IMR-90 (cell line): ENCODE measurements around the gene DCDC1. TPM values are rescaled to one million over a fixed set of nuclear protein-coding genes. Genes with fewer than 3 reads are reported as not detected.

Experiments
- ATAC-seq: fragments of 200-7000 bp; cut with Tn5 transposase; 2 replicates; pipeline ENCODE4 v1.9.1; 2020; ENCODE audit warnings: low read depth, mild to moderate bottlenecking, moderate library complexity
- BruUV-seq: library from RNA; stranded (reverse); fragments of 400-500 nt; replicated peaks from 2 replicates; lab custom pipeline; 2021; lab: Mats Ljungman, UMichigan
- CTCF ChIA-PET: fragments of 300-600 bp; formaldehyde crosslinking; extraction: SDS; loops from one replicate; lab custom pipeline; 2021; ENCODE audit warnings: antibody characterized with exemption; lab: Yijun Ruan, JAX
- POLR2A ChIA-PET: fragments of 300-600 bp; sonication (Branson Sonifier 250); formaldehyde crosslinking; loops from one replicate; lab custom pipeline; 2022; ENCODE audit warnings: antibody characterized with exemption; ENCODE audit not compliant: unreplicated experiment; lab: Charles Lee
- DNase-seq: peaks from one replicate; pipeline ENCODE4 v3.0.0; 2013
- H2AFZ ChIP-seq: replicated peaks from 2 replicates; pipeline ENCODE3; 2013; ENCODE audit warnings: low read length, mild to moderate bottlenecking; ENCODE audit not compliant: poor library complexity
- H2AK5ac ChIP-seq: 2 replicates; pipeline ENCODE4 v1.6.1; 2013; ENCODE audit warnings: low read depth, low read length, inconsistent platforms
- H2AK9ac ChIP-seq: replicated peaks from 2 replicates; pipeline ENCODE3; 2013; ENCODE audit warnings: mild to moderate bottlenecking, low read depth, low read length, moderate library complexity; ENCODE audit not compliant: poor library complexity
- H2BK120ac ChIP-seq: 2 replicates; pipeline ENCODE4 v1.6.1; 2013; ENCODE audit warnings: low read depth, low read length, inconsistent platforms
- H2BK15ac ChIP-seq: 3 replicates; pipeline ENCODE4 v1.6.1; 2013; ENCODE audit warnings: low read depth, low read length, inconsistent platforms
- H2BK20ac ChIP-seq: 2 replicates; pipeline ENCODE4 v1.6.1; 2013; ENCODE audit warnings: low read depth, mild to moderate bottlenecking, inconsistent platforms, low read length, moderate library complexity
- H2BK5ac ChIP-seq: 2 replicates; pipeline ENCODE4 v1.6.1; 2013; ENCODE audit warnings: mild to moderate bottlenecking, low read depth, low read length, inconsistent platforms; ENCODE audit not compliant: poor library complexity, severe bottlenecking
- H3K14ac ChIP-seq: replicated peaks from 2 replicates; pipeline ENCODE4 v1.6.1; 2013; ENCODE audit warnings: low read depth, low read length, inconsistent platforms
- H3K18ac ChIP-seq: 2 replicates; pipeline ENCODE4 v1.6.1; 2013; ENCODE audit warnings: low read depth, low read length, control low read depth
- H3K23ac ChIP-seq: 2 replicates; pipeline ENCODE4 v1.6.1; 2013; ENCODE audit warnings: low read depth, low read length, inconsistent platforms
- H3K27ac ChIP-seq: 2 replicates; pipeline ENCODE4 v1.5.1; 2013; ENCODE audit warnings: mild to moderate bottlenecking, control low read depth, low read length; ENCODE audit not compliant: insufficient read depth
- H3K27me3 ChIP-seq: 2 replicates; pipeline ENCODE4 v1.6.1; 2013; ENCODE audit warnings: low read length; ENCODE audit not compliant: control insufficient read depth, insufficient read depth
- H3K36me3 ChIP-seq: 2 replicates; pipeline ENCODE4 v1.6.1; 2013; ENCODE audit warnings: low read length, mixed read lengths; ENCODE audit not compliant: control insufficient read depth, insufficient read depth
- H3K4ac ChIP-seq: 2 replicates; pipeline ENCODE4 v1.6.1; 2013; ENCODE audit warnings: low read depth, low read length, inconsistent platforms
- H3K4me1 ChIP-seq: 2 replicates; pipeline ENCODE4 v1.6.1; 2013; ENCODE audit warnings: low read length, mixed read lengths; ENCODE audit not compliant: control insufficient read depth, insufficient read depth
- H3K4me2 ChIP-seq: 2 replicates; pipeline ENCODE4 v1.6.1; 2013; ENCODE audit warnings: low read depth, mild to moderate bottlenecking, control low read depth, low read length, moderate library complexity
- H3K4me3 ChIP-seq: 2 replicates; pipeline ENCODE4 v1.5.1; 2013; ENCODE audit warnings: low read depth, mild to moderate bottlenecking, control low read depth, low read length, moderate library complexity; ENCODE audit not compliant: insufficient read depth
- H3K56ac ChIP-seq: 2 replicates; pipeline ENCODE4 v1.6.1; 2013; ENCODE audit warnings: low read length, inconsistent platforms; ENCODE audit not compliant: insufficient read depth; ENCODE audit errors: extremely low read depth
- H3K79me1 ChIP-seq, 2 experiments: 2 replicates each; pipeline ENCODE4 v1.6.1; 2013; ENCODE audit warnings: low read length in 2 of 2, inconsistent platforms in 1 of 2, low read depth in 1 of 2
- H3K9ac ChIP-seq: 2 replicates; pipeline ENCODE4 v1.6.1; 2013; ENCODE audit warnings: low read depth, low read length, control low read depth
- H3K9me1 ChIP-seq: 2 replicates; pipeline ENCODE4 v1.6.1; 2013; ENCODE audit warnings: low read length, inconsistent platforms; ENCODE audit not compliant: insufficient read depth
- H3K9me3 ChIP-seq: 2 replicates; pipeline ENCODE4 v1.6.1; 2013; ENCODE audit warnings: low read length; ENCODE audit not compliant: control insufficient read depth, insufficient read depth
- H4K20me1 ChIP-seq: 2 replicates; pipeline ENCODE4 v1.6.1; 2013; ENCODE audit warnings: low read length, inconsistent platforms; ENCODE audit not compliant: insufficient read depth
- H4K5ac ChIP-seq: 2 replicates; pipeline ENCODE4 v1.6.1; 2013; ENCODE audit warnings: mild to moderate bottlenecking, low read depth, low read length, control low read depth
- H4K8ac ChIP-seq, 2 experiments: 2 replicates each; pipeline ENCODE4 v1.6.1; 2013; ENCODE audit warnings: low read depth in 2 of 2, low read length in 2 of 2, control low read depth in 1 of 2, inconsistent platforms in 1 of 2
- H4K91ac ChIP-seq: 2 replicates; pipeline ENCODE4 v1.6.1; 2013; ENCODE audit warnings: low read depth, low read length, inconsistent platforms; ENCODE audit not compliant: insufficient read depth
- CHD1 ChIP-seq: IDR thresholded peaks from 2 replicates; pipeline ENCODE4 v1.6.1; 2012; ENCODE audit warnings: low read depth, low read length, improper control_type of control experiment
- RAD21 ChIP-seq: IDR thresholded peaks from 2 replicates; pipeline ENCODE4 v1.6.1; 2012; ENCODE audit warnings: low read length, improper control_type of control experiment
- SMC3 ChIP-seq: fragments of 150-350 bp; IDR thresholded peaks from 2 replicates; pipeline ENCODE4 v1.6.1; 2016; ENCODE audit warnings: low read depth, mild to moderate bottlenecking, antibody characterized with exemption, low read length, moderate library complexity
- WGBS, 2 experiments: methylation state at CpG; one replicate each; pipeline versions ENCODE4 v1.1.5 to v1.1.7; 2013; ENCODE audit warnings: missing lambda C conversion rate in 2 of 2; ENCODE audit not compliant: insufficient read length in 1 of 2; ENCODE audit errors: extremely low coverage in 2 of 2; 5-methylcytosine and 5-hydroxymethylcytosine counted together
- dilution Hi-C: fragments of 300-500 bp; cut with HindIII; formaldehyde crosslinking; loops from one replicate; pipeline ENCODE4 v1.14.3; 2018; ENCODE audit warnings: low sequenced_read_pairs; ENCODE audit not compliant: unreplicated experiment
- in situ Hi-C: fragments of 300-500 bp; cut with MboI; formaldehyde crosslinking; loops from 3 replicates; pipeline ENCODE4 v1.14.3; 2019; ENCODE audit warnings: low sequenced_read_pairs, inconsistent platforms, mixed read lengths
- intact Hi-C: fragments of 100-400 bp; cut with micrococcal nuclease; formaldehyde crosslinking; loops from 2 replicates; pipeline ENCODE4 v1.10.0; 2022
- polyA plus RNA-seq, 3 experiments: library from polyadenylated mRNA; depleted of rRNA; stranded (reverse); fragments of >200 nt; gene quantifications; 2 replicates each; pipeline ENCODE4 v1.2.3, GENCODE V29; 2012; ENCODE audit warnings: low replicate concordance in 1 of 3
- total RNA-seq: library from RNA; depleted of rRNA; stranded (reverse); fragments of >200 nt; gene quantifications from 2 replicates; pipeline ENCODE4 v1.2.3, GENCODE V29; 2012
- TF ChIP-seq, protein P1 (sequence below): conservative IDR thresholded peaks from 2 replicates; pipeline ENCODE4 v1.5.1; 2012; ENCODE audit warnings: mild to moderate bottlenecking, low read depth, low read length, improper control_type of control experiment

DCDC1 gene
- total and polyA plus RNA-seq, 2 of the 4 experiments (the other 2 are of a cell fraction): not detected

DNA sequence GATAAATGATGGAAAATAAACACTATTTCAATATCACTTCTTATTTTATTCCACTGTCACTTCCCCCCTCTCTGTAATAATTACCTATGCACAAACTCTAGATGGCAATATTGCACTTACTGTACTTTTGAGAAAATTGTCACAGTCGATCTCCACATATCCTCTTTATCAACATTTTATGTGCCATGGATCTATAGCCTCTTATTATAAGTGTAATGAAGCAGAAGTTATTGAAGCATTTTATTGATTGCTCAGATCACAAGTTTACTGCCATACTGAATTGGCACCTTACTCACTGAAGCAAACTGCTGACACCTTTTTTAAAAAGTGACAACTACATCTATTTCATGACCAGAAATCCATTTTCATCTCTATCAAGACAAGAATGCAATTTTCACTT lies 133.4 kb downstream of the DCDC1 start:
- Histone ChIP-seq H3K9me3 (no peaks in the 10 kb centered on the region), H3K14ac (no peak overlapping the region), H3K4ac (no peak overlapping the region), H2BK20ac (no peak overlapping the region), H3K4me1 (no peaks in the 10 kb centered on the region), H3K4me3 (no peak overlapping the region), H3K79me1 (no peaks in the 10 kb centered on the region), H3K36me3 (no peaks in the 10 kb centered on the region), H2AFZ (no peak overlapping the region), H3K23ac (no peak overlapping the region), H3K56ac (no peak overlapping the region), H2BK5ac (no peak overlapping the region), H2AK5ac (no peak overlapping the region), H3K27ac (no peak overlapping the region), H3K9ac (no peak overlapping the region), H4K91ac (no peak overlapping the region), H3K18ac (no peak overlapping the region), H4K20me1 (no peaks in the 10 kb centered on the region), H3K27me3 (no peaks in the 10 kb centered on the region), H4K5ac (no peak overlapping the region), H4K8ac (no peak overlapping the region), H3K4me2 (no peak overlapping the region), H2BK120ac (no peak overlapping the region), H2BK15ac (no peak overlapping the region), H3K9me1 (no peaks in the 10 kb centered on the region), H2AK9ac (no peak overlapping the region)
- dilution Hi-C loops: no loop called here
- CTCF ChIA-PET: interaction anchor here (0.7 to 1.6 kb wide), 2 partner anchors 11 to 77 kb away, joined by 3 to 4 read pairs; no protein-coding TSS in a partner anchor
- DNase-seq: no peak
- TF ChIP-seq RAD21: peak; percentile 17; the same call in 1 of the 2 replicates
- TF ChIP-seq CHD1: no peak
- TF ChIP-seq, protein P1, sequence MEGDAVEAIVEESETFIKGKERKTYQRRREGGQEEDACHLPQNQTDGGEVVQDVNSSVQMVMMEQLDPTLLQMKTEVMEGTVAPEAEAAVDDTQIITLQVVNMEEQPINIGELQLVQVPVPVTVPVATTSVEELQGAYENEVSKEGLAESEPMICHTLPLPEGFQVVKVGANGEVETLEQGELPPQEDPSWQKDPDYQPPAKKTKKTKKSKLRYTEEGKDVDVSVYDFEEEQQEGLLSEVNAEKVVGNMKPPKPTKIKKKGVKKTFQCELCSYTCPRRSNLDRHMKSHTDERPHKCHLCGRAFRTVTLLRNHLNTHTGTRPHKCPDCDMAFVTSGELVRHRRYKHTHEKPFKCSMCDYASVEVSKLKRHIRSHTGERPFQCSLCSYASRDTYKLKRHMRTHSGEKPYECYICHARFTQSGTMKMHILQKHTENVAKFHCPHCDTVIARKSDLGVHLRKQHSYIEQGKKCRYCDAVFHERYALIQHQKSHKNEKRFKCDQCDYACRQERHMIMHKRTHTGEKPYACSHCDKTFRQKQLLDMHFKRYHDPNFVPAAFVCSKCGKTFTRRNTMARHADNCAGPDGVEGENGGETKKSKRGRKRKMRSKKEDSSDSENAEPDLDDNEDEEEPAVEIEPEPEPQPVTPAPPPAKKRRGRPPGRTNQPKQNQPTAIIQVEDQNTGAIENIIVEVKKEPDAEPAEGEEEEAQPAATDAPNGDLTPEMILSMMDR: 0 out of 2 replicates have a peak, but pooled peaks have one; percentile 34
- no peak for TF ChIP-seq SMC3
- in situ Hi-C loops: loop anchor here (25.0 kb wide), 1 partner anchor 926 kb away; no protein-coding TSS in a partner anchor
- BruUV-seq: no TSS peak
- ATAC-seq: 0 out of 2 replicates have a peak, but pooled peaks have one; percentile 27
- intact Hi-C loops: loop anchor here (1.0 to 10.0 kb wide), 4 partner anchors 249 to 816 kb away; no protein-coding TSS in a partner anchor
- POLR2A ChIA-PET: no interaction called here
- WGBS, 2 experiments: no CpG with 5 or more reads among the region's 1 CpG
